Smooth muscle cell of bladder (primary cell): Measurements from ENCODE around the gene CUBN. TPM values are rescaled to one million over a fixed set of nuclear protein-coding genes. Genes with fewer than 3 reads are reported as not detected.

Source experiments
- total RNA-seq: library from RNA; depleted of rRNA; stranded (reverse); fragments of >200 nt; gene quantifications from 2 replicates; pipeline ENCODE4 v1.2.3, GENCODE V29; 2014

Gene CUBN
- total RNA-seq = 0.85 and 1.2 TPM in 2 replicates

GRCh38 chr10:17129741-17130140, at the start of gene CUBN:
TSS of gene CUBN (minus strand) at chr10:17129811. CDS start at chr10:17129765, 46 bp downstream.

GRCh38 chr10:16817125-16818019, 312.2 kb downstream of the CUBN start, which contains the start of gene RSU1:
TSS of gene RSU1 (minus strand) at chr10:16817424. CDS start at chr10:16817081, 343 bp downstream.

Other genes starting within 250 kb of the CUBN start
- gene TRDMT1, start 71.9 kb upstream of the CUBN start, total RNA-seq = 3.9 and 4.1 TPM in 2 replicates
- 3,843 and 4,185 TPM in 2 replicates for gene VIM, start 98.4 kb upstream of the CUBN start, total RNA-seq